ENCODE measurements around the gene VPS26C. TPM values are rescaled to one million over a fixed set of nuclear protein-coding genes. Genes with fewer than 3 reads are reported as not detected.
A peak's percentile ranks its signal among the peaks of the same experiment; 100 is the strongest.

Gene VPS26C
- total and polyA plus RNA-seq, 10 donors, result 17.0 to 76.9 (median 50.6) TPM

DNA sequence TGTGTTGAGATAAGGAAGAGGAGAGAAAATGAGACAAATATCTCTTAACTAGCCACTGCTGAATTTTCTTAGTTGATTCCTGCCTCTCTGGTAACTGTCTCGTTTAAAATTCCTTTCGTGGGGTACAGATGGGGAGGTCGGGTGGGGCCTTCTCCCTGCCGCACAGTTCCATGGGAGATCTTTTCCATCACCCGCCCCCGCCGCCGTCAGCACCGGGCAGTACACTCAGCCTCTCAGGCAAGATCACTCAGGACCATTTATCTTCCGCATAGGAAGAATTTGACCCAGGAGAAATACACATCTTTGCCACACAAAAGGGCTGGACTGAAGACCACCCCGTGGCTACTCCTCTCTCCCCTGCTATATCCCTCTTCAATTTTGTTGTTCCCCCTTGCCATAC, 2.3 kb upstream of the VPS26C start:
- no peak for DNase-seq
- Histone ChIP-seq H3K4me1 (peaks cover 9 to 36% (median 30%) of the 10 kb centered on the region in 6 donors), H3K36me3 (no peaks in the 10 kb centered on the region), H3K27ac (no peak overlapping the region), H3K9me3 (no peaks in the 10 kb centered on the region), H3K4me3 (no peak overlapping the region), H3K27me3 (replicated peaks in 1 of 7) (no peaks in the 10 kb centered on the region)
- intact Hi-C loops (cut with DNase I; ENCODE audit: low total_unique reads), result loop anchor here (5.0 to 10.0 kb wide), 2 partner anchors 93 to 295 kb away; no protein-coding TSS in a partner anchor
- 89 to 98% (median 94%) methylated on average over 11 of the region's 11 CpGs for WGBS, 5 donors
- TF ChIP-seq, protein P1, sequence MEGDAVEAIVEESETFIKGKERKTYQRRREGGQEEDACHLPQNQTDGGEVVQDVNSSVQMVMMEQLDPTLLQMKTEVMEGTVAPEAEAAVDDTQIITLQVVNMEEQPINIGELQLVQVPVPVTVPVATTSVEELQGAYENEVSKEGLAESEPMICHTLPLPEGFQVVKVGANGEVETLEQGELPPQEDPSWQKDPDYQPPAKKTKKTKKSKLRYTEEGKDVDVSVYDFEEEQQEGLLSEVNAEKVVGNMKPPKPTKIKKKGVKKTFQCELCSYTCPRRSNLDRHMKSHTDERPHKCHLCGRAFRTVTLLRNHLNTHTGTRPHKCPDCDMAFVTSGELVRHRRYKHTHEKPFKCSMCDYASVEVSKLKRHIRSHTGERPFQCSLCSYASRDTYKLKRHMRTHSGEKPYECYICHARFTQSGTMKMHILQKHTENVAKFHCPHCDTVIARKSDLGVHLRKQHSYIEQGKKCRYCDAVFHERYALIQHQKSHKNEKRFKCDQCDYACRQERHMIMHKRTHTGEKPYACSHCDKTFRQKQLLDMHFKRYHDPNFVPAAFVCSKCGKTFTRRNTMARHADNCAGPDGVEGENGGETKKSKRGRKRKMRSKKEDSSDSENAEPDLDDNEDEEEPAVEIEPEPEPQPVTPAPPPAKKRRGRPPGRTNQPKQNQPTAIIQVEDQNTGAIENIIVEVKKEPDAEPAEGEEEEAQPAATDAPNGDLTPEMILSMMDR (IDR thresholded peaks at IDR 0.05 in 8 of 11, conservative IDR thresholded peaks at IDR 0.05 in 3 of 11), result no peak
- TF ChIP-seq POLR2AphosphoS5 (IDR thresholded peaks at IDR 0.05) (no peak), POLR2A (IDR thresholded peaks at IDR 0.05) (no peak)

- Histone ChIP-seq H3K9me3 (no peaks in the 10 kb centered on the region), H3K27ac (peak overlapping the region; percentile 93 to 100 (median 98)), H3K27me3 (replicated peaks in 1 of 7) (no peaks in the 10 kb centered on the region), H3K4me1 (peaks cover 9 to 50% (median 43%) of the 10 kb centered on the region in 6 donors), H3K4me3 (peak overlapping the region; percentile 66 to 93 (median 88)), H3K36me3 (no peaks in the 10 kb centered on the region)
- WGBS, 5 donors, result 1 to 3% (median 2%) methylated on average over 7 of the region's 7 CpGs
- intact Hi-C loops (cut with DNase I; ENCODE audit: low total_unique reads), result loop anchor here (5.0 to 10.0 kb wide), 2 partner anchors 94 to 297 kb away; no protein-coding TSS in a partner anchor
- TF ChIP-seq, protein P1 (IDR thresholded peaks at IDR 0.05 in 8 of 11, conservative IDR thresholded peaks at IDR 0.05 in 3 of 11), result no peak
- TF ChIP-seq POLR2AphosphoS5 (IDR thresholded peaks at IDR 0.05) (no peak), POLR2A (IDR thresholded peaks at IDR 0.05) (no peak)
- no peak for DNase-seq
Observed at GRCh38 chr21:37268186-37268503, 1.0 kb upstream of the VPS26C start.

DNA sequence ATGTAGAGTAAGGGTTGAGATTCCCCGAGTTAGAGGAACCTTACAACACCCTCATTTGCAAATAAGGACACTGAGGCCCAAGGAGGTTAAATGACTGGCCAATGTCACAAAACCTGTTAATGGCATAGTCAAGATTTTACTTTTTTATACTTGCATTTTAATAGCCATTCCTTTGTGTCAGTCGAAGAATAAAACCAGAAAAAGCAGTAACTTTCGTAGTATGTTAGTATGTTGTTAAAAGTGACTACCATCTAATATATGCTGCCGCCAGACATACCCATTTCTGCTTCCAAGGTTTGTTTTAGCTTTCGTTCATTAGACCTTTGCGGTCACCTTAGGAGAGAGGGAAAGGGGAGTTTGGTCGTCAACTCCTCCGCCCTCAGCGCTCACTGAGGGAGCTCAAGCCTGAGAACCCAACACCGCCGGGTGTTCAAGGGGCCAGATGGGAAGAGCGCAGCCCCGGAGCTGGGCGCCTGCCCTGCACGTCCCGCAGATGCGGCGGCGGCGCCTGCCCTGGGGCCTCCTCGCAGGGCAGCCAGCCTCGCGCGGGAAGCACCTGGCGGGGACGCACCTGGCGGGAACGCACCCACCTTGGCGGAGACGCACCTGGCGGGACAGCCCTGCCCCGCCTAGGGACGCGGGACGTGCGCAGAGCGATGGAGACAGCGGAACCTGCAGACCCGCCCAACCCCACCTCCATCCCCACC, 466 bp downstream of the VPS26C start:
- Histone ChIP-seq H3K4me3 (peak overlapping the region; percentile 65 to 93 (median 88)), H3K4me1 (peaks cover 9 to 62% (median 45%) of the 10 kb centered on the region in 6 donors), H3K36me3 (peaks cover 0 to 3% (median 0%) of the 10 kb centered on the region in 6 donors), H3K27me3 (replicated peaks in 1 of 7) (no peaks in the 10 kb centered on the region), H3K9me3 (no peaks in the 10 kb centered on the region), H3K27ac (peak overlapping the region; percentile 93 to 100 (median 98))
- intact Hi-C loops (cut with DNase I; ENCODE audit: low total_unique reads), result loop anchor here (5.0 to 10.0 kb wide), 2 partner anchors 96 to 298 kb away; no protein-coding TSS in a partner anchor
- peak; percentile 96 for DNase-seq
- TF ChIP-seq, protein P1 (IDR thresholded peaks at IDR 0.05 in 8 of 11, conservative IDR thresholded peaks at IDR 0.05 in 3 of 11), result no peak
- TF ChIP-seq POLR2AphosphoS5 (IDR thresholded peaks at IDR 0.05) (no peak), POLR2A (IDR thresholded peaks at IDR 0.05) (no peak)
- WGBS, 5 donors, result 1 to 3% (median 2%) methylated on average over 11 to 39 of the region's 39 CpGs

- no peak for DNase-seq
- TF ChIP-seq POLR2AphosphoS5 (IDR thresholded peaks at IDR 0.05) (no peak), POLR2A (IDR thresholded peaks at IDR 0.05) (no peak)
- TF ChIP-seq, protein P1 (IDR thresholded peaks at IDR 0.05 in 8 of 11, conservative IDR thresholded peaks at IDR 0.05 in 3 of 11), result no peak
- Histone ChIP-seq H3K27me3 (replicated peaks in 1 of 7) (no peaks in the 10 kb centered on the region), H3K4me1 (peaks cover 9 to 74% (median 45%) of the 10 kb centered on the region in 6 donors), H3K9me3 (no peaks in the 10 kb centered on the region), H3K36me3 (peaks cover 0 to 17% (median 0%) of the 10 kb centered on the region in 6 donors), H3K27ac (peak overlapping the region in 1 of 8 donors; percentile 18), H3K4me3 (no peak overlapping the region)
- WGBS, 5 donors, result 87 to 93% (median 89%) methylated on average over 4 of the region's 4 CpGs
- intact Hi-C loops (cut with DNase I; ENCODE audit: low total_unique reads), result loop anchor here (5.0 to 10.0 kb wide), 2 partner anchors 97 to 300 kb away; no protein-coding TSS in a partner anchor
Observed at GRCh38 chr21:37264808-37265207, 2.3 kb downstream of the VPS26C start.
